Esophagus mucosa (tissue), 1 donor: ENCODE results near the gene SORCS3. TPM values are rescaled to one million over a fixed set of nuclear protein-coding genes. Genes with fewer than 3 reads are reported as not detected.

Experiments used
- ATAC-seq: fragments of 200-7000 bp; cut with Tn5 transposase; one replicate; pipeline ENCODE4 v1.9.1; 2020
- total RNA-seq: library from RNA; stranded (reverse); gene quantifications from one replicate; pipeline ENCODE4 v1.2.4, GENCODE V29; 2023
- donor health status: DM: yes; HTN: yes; CAD: no.

SORCS3 gene
- total RNA-seq, 1 donor from 2014 or later: not detected

DNA sequence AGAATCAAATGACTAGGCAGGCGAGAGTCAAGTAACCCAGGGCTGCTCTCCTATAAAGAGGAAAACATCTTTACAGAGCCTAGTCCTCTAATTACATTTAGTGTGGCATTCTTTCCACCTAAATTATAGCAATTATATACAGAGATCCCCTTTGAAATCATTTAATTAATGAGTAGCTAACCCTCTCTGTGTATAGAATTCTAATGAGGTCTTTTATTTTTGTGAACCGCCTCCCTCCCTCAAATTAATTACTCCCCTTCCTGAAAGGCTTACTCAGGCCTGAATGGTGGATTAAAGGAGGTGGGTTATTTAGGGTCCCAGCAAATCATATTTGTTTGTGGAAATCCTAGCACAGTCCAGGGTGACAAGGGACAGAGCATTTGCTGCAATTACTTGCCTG, 551.8 kb downstream of the SORCS3 start:
- no peak for ATAC-seq

DNA sequence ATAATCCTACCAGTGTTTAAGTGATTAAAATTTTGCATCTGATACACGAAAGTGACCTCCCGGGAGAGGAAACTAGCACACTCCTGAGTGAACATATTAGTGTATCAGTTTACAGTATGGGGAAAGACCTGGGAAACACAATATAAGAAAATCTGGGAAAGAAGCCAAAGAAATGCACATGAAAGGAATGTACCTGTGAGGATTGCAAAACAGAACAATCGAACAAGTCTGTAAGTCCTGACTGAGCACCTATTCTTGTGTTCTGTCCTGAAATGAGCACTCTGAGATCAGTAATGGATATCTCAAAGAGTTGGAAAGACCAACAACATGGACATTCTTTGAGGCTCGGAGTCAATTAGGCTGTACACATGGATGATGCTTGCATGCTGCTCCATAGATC, 554.7 kb downstream of the SORCS3 start:
- ATAC-seq: no peak

DNA sequence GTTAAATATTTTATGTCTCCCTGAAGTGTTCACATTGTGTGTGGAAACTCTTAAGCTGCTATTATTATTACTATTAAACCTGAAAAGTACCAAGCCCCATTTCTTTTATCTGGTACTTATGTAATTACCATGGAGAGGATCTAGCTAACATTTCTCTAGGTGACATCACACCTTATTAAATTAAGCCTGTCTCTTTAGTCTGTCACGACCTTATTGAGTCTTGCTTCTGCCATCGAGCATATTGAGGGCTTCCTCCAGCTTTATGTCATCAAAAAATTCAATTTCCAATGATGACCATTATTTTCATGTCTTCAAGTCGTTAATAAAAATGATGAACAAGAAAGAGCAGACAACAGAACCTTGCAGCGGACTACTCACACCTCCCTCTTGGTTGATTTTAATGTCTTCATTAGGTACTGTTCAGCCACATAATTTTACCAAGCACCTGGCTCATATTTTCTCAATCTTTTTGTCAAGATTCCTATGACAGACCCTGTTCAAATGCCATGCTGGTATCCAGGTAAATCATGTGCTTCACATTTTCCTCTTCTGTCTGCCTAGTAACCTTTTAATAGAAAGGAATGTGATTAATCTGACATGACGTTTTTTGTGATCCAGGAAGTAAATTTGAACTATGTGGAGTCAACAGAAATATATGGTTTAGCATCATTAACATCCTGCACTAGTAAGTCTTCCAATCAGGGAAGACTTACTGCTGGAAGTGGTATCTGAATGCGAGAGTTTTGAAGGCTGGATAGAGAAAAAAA, 556.7 kb downstream of the SORCS3 start:
- no peak for ATAC-seq

GRCh38 chr10:105206616-105207015, 565.5 kb downstream of the SORCS3 start:
- ATAC-seq: no peak

GRCh38 chr10:105207476-105207995, 566.4 kb downstream of the SORCS3 start:
- ATAC-seq: no peak

- ATAC-seq: no peak
Observed at GRCh38 chr10:105210546-105210945, 569.5 kb downstream of the SORCS3 start.

- ATAC-seq: no peak
Observed at GRCh38 chr10:105237685-105238084, 596.6 kb downstream of the SORCS3 start.

DNA sequence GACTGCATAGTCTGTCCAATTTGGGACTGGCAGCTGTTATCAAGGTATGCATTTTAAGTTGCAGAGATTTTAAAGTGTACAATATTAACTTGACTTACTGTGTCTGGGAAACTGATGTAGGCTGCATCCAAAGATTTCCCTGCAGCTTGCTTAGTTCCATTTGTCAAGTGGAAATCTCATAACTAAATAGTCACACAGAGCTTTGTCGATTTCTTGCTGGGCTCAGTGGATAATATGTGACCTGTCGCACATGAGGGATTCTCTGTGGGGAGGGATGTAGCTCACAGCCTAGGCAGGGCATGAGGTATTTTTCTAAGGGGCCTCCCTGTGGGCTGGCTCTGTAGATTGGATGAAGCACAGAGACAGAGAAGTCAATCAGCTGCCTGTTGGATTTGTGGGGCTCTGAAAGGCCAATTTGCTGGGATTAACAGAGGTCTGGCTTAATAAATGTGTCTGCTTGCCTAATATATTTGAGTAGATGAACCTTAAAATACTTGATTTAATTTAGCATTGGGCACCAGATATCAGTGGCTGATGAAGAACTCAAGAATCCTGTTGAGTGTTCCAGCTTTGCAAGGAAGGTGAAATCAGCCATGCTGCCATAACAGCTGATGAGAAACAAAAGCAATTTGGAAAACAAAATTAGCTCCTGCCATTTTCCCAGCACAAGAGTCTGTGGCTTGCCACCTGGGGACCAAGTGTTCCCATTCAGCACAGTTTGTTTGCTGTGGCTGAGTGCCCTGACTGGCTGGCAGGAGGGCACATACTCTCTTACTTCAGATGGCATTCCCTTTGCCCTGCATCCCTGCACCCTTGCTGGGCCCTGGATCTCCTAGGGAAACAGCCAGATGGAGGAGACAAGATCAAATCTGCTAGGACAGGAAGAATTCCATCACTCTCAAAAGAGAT, 598.5 kb downstream of the SORCS3 start:
- no peak for ATAC-seq

- no peak for ATAC-seq
Observed at GRCh38 chr10:105241254-105241653, 600.2 kb downstream of the SORCS3 start.

GRCh38 chr10:105243381-105243780, 602.3 kb downstream of the SORCS3 start:
- ATAC-seq: no peak

GRCh38 chr10:105243825-105244224, 602.7 kb downstream of the SORCS3 start:
- no peak for ATAC-seq

GRCh38 chr10:105247831-105248499, 606.9 kb downstream of the SORCS3 start:
- ATAC-seq: no peak

DNA sequence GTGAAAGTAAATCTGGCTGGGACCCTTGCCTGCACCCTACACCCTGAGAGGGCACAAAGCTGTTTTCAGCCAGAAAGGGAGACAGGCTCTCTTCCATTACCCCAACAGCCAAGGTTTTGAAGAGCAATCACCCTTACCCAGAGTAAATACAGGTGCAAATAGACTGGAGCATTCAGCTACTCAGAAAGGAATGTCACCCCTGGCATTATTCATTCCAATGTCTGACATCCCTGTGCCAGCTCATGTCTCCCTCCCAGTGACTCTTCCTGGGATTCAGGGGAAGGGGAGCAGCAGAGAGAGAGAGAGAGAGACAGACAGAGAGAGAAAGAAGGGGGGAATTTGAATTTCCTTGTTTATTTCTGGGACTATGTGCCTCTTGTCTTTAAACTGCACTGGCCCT, 611.8 kb downstream of the SORCS3 start:
- ATAC-seq: no peak

- ATAC-seq: no peak
Observed at GRCh38 chr10:105253515-105254212, 612.6 kb downstream of the SORCS3 start.

- ATAC-seq: no peak
Observed at GRCh38 chr10:105258036-105258673, 617.1 kb downstream of the SORCS3 start.

GRCh38 chr10:105258674-105259065, 617.6 kb downstream of the SORCS3 start:
- no peak for ATAC-seq

DNA sequence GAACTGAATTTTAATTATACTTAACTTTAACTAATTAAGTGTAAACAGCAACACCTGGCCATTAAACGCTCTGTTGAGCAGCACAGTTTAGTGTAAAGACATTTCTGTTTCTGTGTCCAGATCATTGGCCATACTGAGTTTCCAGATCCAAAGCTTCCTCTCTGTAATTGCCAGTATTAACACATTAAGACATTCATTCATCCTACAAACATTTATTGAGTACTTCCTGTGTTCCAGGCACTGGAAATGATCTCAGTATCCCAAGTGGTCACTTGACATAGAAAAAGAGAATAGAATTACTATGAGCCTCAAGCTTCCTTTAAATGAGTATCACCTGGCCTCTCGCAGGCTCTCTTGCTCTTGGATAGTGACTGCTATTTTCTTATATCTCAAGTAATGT, 618.1 kb downstream of the SORCS3 start:
- ATAC-seq: no peak

GRCh38 chr10:105262666-105263065, 621.6 kb downstream of the SORCS3 start:
- no peak for ATAC-seq

DNA sequence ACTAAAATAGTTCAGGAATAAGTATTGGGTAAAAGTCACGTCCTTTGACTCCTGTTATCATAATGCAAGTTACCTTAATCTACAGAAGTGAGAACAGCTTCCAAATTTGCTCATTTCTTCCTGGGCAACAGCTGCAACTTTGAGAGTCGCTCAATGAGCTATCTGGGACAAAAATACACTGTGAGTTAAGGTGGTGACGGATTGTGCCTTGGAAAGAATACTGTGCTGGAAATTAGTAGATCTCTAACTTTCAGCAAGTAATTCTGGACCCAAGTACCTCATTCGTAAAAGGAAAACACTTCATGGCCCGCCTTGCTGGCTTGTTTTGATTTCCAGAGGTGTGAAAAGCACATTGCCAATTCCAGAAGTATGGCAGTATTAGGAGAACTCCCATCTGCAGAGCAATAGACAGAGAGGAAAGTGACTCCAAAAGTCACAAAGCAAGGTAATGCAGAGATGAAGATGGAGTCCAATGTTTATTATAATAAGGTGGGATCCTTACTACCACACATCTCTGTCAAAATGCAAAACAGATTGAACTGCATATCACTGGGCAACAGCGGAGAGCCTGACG, 626.0 kb downstream of the SORCS3 start:
- ATAC-seq: no peak

- ATAC-seq: no peak
Observed at GRCh38 chr10:105268961-105269360, 627.9 kb downstream of the SORCS3 start.

- ATAC-seq: no peak
Observed at GRCh38 chr10:105269689-105270088, 628.6 kb downstream of the SORCS3 start.
